Activated T-cell treated with anti-CD3 and anti-CD28 coated beads, Interleukin-2, amount 50 U/mL, for 4 hours (primary cell): ENCODE measurements around the gene ATG12. TPM values are rescaled to one million over a fixed set of nuclear protein-coding genes. Genes with fewer than 3 reads are reported as not detected.

ENCODE experiments used
- total RNA-seq, 3 donors: library from RNA; stranded (reverse); gene quantifications; one replicate each; pipeline ENCODE4 v1.2.1, GENCODE V29; 2021

ATG12 gene
- total RNA-seq, 3 donors from 2014 or later: 36.0 to 46.4 (median 41.4) TPM

Other genes with a start within 250 kb of the ATG12 start
- gene TICAM2, start 239.1 kb downstream of the ATG12 start, total RNA-seq: under 1 TPM; 0.18 to 0.82 (median 0.48) TPM
- gene TMED7, start 215.5 kb downstream of the ATG12 start, total RNA-seq: 10 to 100 TPM; 59.8 to 66.1 (median 62.6) TPM
- under 1 TPM in 2 of 3 donors, not detected in 1; 0.26 to 0.28 TPM for gene CDO1, start 24.9 kb downstream of the ATG12 start, total RNA-seq
- 10 to 100 TPM; 42.0 to 53.0 (median 48.5) TPM for gene AP3S1, start 370 bp upstream of the ATG12 start, total RNA-seq
- not detected for gene LVRN, start 120.9 kb upstream of the ATG12 start, total RNA-seq
- not detected for gene ARL14EPL, start 190.9 kb upstream of the ATG12 start, total RNA-seq
- gene COMMD10, start 243.5 kb upstream of the ATG12 start, total RNA-seq: 10 to 100 TPM; 19.1 to 22.9 (median 19.6) TPM